Activated CD4-positive, alpha-beta T cell treated with anti-CD3 and anti-CD28 coated beads for 24 hours (primary cell): ENCODE data around the gene PTPRA.
"Not testable (repeated sequence)": the region's sequence is repeated elsewhere in the genome, so short reads cannot be mapped to it uniquely, and the experiment has no call there.

Experiments used
- DNase-seq, 2 donors: peaks; one replicate each; pipeline ENCODE4 v3.0.0-alpha.2; 2020; ENCODE audit warnings: low read depth in 2 of 2

PTPRA gene, protein sequence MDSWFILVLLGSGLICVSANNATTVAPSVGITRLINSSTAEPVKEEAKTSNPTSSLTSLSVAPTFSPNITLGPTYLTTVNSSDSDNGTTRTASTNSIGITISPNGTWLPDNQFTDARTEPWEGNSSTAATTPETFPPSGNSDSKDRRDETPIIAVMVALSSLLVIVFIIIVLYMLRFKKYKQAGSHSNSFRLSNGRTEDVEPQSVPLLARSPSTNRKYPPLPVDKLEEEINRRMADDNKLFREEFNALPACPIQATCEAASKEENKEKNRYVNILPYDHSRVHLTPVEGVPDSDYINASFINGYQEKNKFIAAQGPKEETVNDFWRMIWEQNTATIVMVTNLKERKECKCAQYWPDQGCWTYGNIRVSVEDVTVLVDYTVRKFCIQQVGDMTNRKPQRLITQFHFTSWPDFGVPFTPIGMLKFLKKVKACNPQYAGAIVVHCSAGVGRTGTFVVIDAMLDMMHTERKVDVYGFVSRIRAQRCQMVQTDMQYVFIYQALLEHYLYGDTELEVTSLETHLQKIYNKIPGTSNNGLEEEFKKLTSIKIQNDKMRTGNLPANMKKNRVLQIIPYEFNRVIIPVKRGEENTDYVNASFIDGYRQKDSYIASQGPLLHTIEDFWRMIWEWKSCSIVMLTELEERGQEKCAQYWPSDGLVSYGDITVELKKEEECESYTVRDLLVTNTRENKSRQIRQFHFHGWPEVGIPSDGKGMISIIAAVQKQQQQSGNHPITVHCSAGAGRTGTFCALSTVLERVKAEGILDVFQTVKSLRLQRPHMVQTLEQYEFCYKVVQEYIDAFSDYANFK

DNA sequence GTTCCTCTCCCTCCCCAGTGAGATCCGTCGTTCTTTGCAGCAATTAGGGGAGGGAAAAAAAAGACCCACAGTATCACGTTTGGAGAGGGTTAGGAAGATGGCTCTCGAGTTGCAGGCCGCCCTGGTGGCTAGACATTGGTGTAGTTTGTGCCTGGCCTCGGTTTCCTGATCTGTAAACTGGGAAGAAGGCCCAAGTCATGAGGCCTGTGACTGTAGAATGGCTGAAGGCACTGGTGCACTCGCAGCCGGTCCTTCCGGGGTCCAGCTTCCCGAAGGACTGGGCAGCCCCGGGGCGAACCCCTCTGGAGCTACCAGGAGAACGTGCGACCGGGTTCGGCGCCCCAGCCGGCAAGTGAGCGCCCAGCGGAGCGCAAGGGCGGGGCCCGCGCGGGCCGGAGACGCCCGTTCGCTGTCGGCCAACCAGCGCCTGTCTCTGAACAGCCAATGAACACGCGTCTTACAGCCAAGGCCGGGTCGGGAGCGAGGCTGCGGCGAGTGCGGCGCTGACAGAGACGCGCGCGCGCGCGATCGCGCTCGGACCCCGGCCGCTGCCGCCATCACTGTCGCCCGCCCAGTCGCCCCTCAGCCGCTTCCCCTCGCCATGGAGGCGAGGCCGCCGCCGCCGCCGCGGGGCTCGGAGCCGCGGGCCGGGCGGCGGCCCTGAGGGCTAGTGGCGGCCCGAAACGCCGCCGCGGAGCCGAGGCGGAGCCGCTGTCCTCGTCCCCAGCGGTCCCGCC is at the start of gene PTPRA:
Gene PTPRA (plus strand): TSS at position 472 of the 737 bp plus-strand sequence. CDS start 90,797 bp downstream, outside the sequence.
- peak; percentile 88 to 92 for DNase-seq

DNA sequence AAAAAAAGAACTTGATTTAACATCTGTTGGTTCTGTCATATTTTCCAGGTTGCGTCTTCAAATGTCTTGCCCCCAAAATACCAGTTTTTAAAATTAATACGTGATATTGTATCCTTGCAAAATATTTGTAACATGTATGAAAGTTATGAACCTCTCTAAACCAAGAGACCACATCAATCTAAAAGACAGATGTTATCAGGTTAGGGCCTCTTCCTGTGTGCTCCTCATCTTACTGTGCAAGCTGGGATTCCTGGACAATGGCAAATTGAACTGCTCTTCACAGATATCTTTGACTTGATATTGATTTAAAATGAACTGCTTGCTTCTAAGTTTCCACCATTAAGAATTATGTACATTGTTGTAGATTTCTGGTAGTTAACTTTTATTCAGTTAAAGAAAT is 47.5 kb upstream of the PTPRA start:
- DNase-seq = no peak

DNA sequence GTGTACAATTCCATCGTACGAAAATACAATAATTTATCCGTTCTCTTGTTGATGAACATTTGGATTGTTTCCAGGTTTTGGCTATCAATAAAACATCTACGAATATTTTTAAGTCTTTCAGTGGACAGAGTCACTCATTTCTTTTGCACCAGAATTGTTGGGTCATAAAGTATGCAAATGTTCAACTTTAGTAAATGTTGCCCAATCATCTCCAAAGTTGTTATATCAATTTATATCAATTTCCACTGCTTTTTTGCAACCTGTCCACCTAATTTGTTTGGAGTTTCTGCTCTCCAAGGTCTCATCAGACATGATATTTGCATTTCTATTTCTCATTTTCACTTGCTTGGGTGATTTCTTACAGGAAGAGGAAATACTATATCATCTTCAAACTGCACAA is 46.6 kb upstream of the PTPRA start:
- no peak for DNase-seq

DNA sequence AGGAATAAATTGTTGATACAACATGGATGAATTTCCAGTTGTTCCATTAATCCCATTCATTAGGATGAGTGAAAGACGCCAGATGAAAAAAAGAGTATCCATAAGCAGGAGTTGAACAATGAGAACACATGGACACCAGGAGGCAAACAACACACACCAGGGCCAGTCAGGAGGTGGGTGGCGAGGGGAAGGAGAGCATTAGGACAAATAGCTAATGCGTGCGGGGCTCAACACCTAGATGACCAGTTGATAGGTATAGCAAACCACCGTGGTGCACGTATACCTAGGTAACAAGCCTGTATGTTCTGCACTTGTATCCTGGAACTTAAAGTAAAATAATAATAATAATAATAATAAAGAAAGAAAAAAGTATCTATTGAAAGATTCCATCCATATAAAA is 43.9 kb upstream of the PTPRA start:
- DNase-seq = no peak

DNA sequence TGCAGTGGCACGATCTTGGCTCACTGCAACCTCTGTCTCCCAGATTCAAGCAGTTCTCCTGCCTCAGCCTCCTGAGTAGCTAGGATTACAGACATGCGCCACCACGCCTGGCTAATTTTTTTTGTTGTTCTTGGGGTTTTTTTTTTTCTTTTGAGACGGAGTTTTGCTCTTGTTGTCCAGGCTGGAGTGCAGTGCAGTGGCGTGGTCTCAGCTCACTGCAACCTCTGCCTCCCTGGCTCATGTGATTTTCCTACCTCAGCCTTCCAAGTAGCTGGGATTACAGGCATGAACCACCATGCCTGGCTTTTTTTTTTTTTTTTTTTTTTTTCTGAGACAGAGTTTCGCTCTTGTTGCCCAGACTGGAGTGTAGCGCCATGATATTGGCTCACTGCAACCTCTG is 42.1 kb upstream of the PTPRA start:
- not testable (repeated sequence) for DNase-seq

DNA sequence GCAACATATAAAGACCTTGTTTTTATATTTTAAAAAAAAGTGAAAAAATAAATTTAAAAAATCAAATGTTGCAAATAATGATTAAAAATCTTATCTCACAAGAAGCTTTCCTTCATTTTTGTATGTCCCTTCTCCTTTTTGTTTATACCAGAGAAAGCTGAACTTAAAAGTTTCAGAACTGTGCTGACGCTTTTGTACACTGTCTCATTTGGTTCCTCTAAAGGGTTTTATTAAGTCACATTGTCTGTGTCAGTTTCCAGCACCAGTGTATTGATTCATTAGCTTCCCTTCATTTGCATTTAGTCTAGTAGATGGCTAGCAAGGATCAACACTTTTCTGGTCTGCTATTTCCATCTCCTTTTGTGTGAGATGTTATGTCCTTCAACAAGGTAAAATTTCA is 39.5 kb upstream of the PTPRA start:
- DNase-seq = no peak

DNA sequence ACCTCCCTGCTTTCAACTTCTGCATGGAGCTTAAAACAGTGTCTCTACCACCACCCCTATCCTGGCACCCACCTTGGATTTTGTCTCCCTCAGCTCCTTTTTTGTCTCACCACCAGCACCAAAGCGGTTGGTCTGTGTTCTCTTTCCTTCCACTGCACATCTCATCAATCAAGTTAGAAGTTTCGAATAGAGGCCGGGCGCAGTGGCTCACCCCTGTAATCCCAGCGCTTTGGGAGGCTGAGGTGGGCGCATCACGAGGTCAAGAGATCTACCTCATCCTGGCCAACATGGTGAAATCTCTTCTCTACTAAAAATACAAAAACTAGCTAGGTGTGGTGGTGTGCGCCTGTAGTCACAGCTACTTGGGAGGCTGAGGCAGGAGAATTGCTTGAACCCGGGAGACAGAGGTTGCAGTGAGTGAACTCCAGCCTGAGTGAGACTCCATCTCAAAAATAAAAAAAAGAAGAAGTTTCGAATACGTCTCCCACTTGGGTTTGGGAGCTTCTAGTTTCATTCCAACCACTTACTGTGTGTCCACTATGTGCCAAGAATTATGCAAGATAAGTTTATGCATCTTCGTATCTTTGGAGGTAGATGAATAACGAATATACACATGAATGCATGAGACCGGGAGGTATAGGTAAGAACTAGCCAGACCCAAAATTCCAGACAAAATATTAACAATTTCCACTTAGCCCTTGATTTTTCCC is 38.7 kb upstream of the PTPRA start:
- DNase-seq = no peak

DNA sequence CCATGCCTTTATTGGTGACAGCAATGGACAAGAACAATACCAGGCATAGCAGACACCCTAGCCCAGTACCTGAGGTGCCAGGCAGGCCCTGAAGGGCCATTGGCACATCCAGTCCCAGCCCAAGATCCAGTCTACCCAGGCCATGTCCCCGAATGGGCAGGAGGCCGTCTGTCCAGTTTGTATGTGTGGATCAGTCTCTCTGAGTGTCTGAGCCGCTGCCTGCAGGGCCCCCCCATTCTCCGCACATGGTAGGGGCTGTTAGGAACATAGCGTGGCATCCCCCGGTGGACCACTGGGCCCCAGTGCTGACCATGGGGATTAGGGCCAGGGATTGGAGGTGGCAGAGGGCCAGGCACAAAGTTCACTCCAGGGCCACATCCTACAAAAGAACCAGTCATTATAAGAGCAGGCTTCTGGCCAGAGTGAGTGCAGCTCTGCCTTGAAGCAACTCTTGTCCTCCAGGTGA is 37.9 kb upstream of the PTPRA start:
- DNase-seq = no peak

DNA sequence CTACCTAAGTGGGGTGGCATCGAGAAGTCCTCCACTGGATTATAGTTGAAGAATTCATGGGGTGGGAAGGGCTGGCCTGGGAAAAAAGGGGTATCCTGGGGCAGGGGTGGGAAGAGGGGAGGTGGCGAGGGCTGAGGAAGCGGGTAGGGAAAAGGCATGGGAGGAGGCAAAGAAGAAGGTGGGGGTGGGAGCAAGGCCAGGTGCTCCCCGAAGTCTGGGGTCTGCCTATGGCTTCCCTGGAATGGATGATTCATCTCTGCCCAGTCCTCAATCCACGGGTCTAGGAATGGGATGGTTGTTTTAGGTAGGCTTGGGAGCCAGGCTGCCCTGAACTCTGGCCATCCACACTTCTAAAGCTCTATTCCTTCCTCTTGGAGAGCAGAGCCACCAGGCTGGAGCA is 37.2 kb upstream of the PTPRA start:
- DNase-seq = no peak

DNA sequence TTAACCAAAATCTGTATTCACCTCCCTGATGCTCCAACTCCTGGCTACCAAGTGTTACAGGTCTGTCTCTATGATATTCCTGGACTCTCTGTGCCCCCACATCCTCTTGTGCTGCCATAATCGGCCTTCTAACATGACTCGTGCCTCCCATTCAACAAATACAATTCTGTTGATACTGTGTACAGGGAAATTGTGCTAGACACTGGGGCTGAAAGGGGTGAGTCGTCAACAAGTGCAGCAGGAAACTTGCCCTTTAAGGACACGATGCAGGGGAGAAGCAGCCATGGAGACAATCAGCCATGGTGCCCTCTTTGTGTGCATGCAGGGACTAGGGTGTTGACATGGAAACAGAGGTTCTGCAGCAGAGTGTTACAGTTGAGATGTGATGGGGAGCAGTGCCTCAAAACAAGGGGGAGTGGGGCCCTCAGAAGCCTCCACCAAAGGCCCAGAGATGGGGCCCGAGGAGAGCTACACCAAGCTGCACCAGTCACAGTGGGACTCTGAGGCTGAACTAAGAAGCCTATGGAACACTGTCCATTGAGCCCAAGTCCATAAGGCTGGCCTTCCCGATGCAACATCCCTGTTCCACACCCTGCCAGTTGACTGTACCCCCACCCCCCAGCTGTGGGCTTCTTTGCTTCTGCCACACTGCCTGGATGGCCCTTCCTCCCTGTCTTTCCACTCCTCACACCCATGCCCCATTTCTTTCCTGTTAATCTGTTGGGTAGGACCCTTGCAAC is 35.9 kb upstream of the PTPRA start:
- no peak for DNase-seq

DNA sequence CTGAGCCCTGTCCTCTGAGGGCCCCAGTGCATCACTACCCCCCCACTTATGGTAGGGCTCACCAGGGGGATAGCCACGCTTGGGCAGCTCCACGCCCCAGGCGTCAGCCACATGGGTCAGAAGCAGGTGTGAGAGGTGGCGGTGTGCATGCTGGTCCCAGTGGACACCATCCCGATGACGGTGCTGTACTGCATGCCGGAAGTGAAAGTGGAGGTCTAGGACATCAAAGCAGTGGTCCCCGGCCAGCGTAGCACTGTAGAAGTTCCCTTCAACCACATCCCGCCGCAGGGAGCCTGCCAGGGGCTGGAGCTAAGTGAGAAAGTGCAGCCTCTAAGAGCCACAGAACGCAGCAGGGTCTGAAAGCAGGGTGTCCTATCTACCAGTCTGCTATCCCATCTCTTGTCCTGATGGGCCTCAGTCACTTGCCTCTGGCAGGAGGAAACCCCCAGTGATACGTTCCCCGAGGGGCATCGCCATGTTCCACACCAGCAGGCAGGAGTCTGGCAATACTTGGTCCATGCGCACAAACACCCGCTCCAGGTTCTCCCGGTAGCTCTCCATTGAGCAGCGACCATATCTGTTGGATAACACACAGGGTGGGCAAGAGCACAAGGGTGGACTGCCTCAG is 35.0 kb upstream of the PTPRA start:
- no peak for DNase-seq

DNA sequence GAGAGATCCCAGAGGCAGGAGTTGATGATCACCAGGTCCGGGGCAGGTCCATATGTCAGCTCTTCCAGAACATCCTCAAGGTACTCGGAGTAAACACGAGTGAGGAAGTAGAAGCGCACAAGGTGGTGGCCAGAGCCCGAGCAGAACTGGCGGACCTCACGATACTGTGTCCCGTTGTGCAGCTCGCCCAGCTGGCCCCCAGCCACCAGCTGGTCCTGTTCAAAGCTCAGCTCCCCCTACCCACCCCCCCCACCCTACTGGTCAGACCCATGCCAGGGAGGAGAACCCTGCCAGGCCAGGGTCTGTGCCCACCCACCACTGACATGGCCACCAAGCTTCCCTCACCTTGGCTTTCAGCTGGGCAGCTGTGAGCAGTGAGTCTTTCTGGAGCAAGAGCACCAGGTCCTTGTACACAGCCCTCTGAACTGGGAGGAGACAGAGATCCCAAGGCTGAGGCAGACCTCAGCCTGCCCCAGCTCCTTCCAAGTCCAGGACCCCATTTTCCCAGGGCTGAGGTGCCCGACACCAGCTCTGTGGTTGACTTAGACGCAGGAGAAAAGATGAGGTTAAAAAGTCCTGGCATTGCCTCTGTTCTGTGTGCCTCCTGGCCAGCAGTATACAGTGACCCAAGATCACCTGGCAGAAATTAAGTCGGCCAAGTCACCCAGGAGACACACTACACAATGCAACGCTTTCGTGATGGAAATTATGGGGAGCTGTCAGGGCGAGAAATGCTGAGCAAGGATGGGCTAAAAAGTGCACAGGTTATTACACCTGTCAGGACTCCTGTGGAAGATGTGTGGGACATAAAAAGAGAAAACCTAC is 34.2 kb upstream of the PTPRA start:
- DNase-seq = no peak

DNA sequence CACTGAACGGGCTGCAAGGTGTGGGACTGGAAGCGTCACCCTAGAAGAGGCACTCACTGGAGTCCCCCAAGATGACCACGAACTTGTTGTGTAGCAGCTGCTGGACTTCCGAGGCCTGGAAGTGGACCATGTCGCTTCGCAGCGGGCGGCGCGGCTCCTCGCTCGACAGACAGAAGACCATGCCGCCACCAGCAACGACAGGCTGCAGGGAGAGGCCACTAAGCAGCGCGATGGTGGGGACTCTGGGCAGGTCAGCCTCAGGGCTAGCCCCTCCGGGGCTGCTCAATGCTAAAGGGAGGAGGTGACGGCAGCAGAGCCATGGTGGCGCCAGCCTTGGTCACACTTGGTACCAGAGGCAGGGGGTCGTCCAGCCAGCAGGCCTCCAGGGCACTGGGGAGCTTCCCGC is 33.5 kb upstream of the PTPRA start:
- DNase-seq = no peak

DNA sequence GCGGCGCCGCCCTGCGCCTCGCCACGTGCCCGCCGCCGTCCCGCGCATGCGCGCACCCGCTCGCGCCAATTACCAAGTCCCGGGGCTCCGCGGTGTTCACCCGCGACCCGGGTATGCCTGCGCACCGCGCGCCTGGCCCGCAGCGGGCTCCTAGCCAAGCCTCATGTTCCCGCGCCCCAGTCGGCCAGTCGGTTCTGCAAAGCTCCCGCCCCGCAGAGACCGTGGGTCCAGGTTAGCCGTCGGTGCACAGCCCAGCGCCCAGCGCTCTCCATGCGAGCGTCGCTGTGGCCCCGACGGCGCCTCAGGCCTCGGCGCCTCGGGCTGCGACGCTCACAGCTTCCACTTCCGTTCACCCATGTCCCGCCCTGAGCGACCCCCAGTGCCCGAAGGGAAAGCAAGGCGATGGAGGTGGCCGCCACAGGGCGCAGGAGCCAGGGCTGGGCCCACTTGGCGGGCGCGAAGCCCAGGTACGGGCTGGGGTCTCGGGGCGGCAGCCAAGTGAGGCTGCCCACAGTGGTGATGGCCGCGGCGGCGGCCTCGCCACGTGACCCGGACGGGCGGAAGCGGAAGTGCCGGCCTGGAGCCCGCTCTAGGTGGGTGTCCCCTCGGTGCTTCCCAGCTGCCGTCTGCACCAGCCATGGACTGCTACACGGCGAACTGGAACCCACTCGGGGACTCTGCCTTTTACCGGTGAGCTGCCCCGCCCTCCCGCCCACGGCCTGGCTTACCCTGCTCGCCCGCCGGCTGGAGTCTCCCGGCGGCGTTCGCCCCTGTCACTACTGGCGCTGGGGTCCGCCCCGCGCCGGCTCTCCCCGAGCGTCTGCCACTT is 32.9 kb upstream of the PTPRA start, which contains the start of the genes PCED1A and VPS16:
Gene PCED1A (minus strand): TSS at position 518 of the 829 bp plus-strand sequence. CDS start 743 bp downstream, outside the sequence.
Gene VPS16 (plus strand): TSS at position 608 of the 829 bp plus-strand sequence. CDS start 30 bp downstream, at position 638.
- peak; percentile 78 to 83 for DNase-seq

DNA sequence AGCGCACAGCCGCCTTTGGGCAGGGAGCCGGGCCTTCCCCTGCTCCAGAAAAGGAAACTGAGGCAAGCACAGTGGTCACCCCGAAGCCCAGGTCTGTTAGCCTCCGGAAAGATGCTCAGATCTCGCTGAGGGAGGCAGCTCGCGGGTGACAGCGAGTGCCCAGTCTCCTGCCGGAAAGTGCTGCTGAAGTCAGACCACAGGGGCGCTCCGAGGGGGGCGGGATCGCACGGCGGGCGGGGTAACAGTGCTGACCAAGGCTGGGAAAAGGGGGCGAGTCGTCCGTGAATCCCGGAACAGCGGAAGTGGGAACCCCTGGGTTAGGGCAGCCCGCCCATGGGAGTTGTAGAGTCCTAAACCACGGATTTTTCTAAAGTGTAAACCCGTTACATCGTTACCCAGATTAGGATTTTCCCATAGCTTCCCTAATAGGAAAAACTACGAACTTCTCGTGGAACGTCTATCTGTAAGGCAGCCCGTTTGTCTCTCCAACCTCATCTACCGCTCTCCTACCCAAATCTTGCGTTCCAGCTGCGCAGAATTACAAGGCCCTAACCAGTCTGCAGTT is 32.2 kb upstream of the PTPRA start:
- DNase-seq = peak in 1 of 2 donors; percentile 31

DNA sequence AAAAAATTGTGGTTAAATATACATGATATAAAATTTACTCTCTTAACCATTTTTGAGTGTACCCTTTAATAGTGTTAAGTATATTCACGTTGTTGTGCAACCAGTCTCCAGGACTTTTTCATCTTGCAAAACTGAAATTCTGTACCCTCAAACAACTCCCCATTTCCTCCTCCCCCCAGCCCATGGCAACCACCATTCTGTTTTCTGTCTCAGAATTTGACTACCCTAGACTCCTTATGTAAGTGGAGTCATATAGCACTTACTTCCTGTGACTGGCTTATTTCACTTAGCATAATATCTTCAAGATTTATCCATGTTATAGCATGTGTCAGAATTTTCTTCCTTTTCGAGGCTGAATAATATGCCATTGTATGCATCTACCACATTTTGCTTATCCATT is 27.7 kb upstream of the PTPRA start:
- DNase-seq = no peak

DNA sequence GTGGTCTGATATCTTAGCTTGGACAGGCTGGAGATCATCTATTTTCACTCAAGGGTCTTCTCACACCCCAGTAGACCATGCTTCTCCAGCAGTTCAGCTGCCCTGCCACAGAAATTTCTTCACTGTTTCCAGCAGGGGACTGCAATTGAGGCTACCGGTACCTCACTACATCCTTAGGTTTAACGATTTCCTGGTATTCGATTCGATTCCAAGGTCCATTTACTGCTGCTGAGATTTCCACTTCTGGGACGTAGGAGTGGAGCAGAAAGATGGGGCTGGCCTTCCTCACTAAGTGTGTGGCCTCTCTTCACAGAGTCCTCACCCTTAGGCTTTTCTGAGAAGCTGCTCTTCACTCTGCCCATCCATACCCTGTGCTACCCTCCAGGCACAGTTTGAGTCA is 26.6 kb upstream of the PTPRA start:
- no peak for DNase-seq

DNA sequence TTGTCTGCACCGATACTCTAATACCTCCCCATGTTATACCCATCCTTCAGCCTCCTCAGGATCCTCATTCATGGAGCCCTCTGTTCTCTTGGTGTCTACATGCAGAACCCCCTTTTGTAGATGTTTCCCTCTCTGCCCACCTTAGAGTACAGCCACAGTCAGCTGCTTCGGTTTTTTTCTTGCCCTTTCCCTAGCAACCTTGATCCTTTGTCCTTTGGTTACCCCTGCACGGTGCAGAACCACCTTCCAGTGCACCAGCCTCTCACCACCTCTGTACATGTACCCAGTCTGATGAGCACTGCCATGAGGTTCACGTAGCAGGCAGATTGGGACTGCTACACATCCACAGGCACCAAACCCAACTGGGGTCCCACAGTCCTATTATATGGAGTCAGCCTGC is 25.5 kb upstream of the PTPRA start:
- DNase-seq = no peak
